ENCODE results near the gene SLC38A11.

SLC38A11 gene

DNA sequence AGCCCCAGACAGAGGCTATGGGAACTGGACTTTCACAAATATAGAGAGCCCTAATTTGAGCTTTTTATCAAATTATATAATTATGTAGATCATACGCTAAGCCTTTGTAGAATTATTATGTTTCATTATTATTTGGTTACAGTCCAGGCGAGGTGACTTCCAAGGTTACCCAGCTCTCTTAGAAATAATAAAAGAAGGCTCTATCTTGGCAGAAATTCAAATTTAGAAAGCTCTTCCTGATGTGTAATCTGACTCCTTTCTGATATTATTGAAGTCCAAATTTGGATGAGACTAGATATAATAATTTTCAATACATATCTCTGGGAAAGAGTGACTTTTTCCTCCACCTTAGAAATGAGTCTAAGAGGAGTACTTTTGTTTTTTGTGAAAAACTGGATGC lies 4.8 kb upstream of the SLC38A11 start:
- TF ChIP-seq EZH2 (IDR thresholded peaks at IDR 0.05; ENCODE audit: borderline replicate concordance, low read length) = no peak
- TF ChIP-seq, protein P1, sequence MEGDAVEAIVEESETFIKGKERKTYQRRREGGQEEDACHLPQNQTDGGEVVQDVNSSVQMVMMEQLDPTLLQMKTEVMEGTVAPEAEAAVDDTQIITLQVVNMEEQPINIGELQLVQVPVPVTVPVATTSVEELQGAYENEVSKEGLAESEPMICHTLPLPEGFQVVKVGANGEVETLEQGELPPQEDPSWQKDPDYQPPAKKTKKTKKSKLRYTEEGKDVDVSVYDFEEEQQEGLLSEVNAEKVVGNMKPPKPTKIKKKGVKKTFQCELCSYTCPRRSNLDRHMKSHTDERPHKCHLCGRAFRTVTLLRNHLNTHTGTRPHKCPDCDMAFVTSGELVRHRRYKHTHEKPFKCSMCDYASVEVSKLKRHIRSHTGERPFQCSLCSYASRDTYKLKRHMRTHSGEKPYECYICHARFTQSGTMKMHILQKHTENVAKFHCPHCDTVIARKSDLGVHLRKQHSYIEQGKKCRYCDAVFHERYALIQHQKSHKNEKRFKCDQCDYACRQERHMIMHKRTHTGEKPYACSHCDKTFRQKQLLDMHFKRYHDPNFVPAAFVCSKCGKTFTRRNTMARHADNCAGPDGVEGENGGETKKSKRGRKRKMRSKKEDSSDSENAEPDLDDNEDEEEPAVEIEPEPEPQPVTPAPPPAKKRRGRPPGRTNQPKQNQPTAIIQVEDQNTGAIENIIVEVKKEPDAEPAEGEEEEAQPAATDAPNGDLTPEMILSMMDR (IDR thresholded peaks at IDR 0.05; ENCODE audit: low read length) = no peak
- Histone ChIP-seq H3K9me3 (ENCODE audit: low read length) (no peaks in the 10 kb centered on the region), H3K27ac (ENCODE audit: low read depth, low read length, poor library complexity, severe bottlenecking) (no peak overlapping the region), H3K27me3 (ENCODE audit: insufficient read depth, low read length) (no peaks in the 10 kb centered on the region), H3K36me3 (ENCODE audit: insufficient read depth, low read length) (no peaks in the 10 kb centered on the region), H3K4me2 (ENCODE audit: low read length) (no peak overlapping the region), H3K9ac (ENCODE audit: low read length) (no peak overlapping the region), H3K79me2 (ENCODE audit: insufficient read depth, low read length) (no peaks in the 10 kb centered on the region), H3K4me3 (ENCODE audit: low read depth, low read length, poor library complexity, severe bottlenecking) (no peak overlapping the region), H3F3A (ENCODE audit: insufficient read depth, low read length) (no peaks in the 10 kb centered on the region), H3K9me2 (ENCODE audit: low read depth, low read length) (no peaks in the 10 kb centered on the region), H2AFZ (ENCODE audit: low read length) (no peak overlapping the region), H4K20me1 (ENCODE audit: insufficient read depth, low read length) (no peaks in the 10 kb centered on the region), H3K4me1 (ENCODE audit: insufficient read depth, low read length, severe bottlenecking) (no peaks in the 10 kb centered on the region)

DNA sequence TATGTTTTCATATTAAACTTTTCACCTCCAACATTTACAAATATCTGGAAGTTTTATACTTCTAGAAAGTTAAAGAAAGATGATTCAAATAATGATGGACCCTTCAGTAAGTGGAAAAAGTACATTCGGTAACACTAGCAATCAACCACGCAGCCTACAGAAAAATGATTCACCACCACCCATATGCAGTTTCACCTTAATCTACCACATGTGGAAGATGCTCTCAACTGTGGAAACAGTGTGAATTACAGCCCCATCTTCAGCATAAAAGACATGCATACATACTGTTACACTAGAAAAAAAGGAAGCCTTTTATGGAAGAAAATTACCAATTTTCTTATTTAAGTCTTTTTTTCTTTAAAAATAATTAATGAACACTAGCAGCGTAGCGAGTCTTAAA lies 1.1 kb downstream of the SLC38A11 start:
- Histone ChIP-seq H3F3A (ENCODE audit: insufficient read depth, low read length) (no peaks in the 10 kb centered on the region), H4K20me1 (ENCODE audit: insufficient read depth, low read length) (no peaks in the 10 kb centered on the region)
- no peak for TF ChIP-seq EZH2 (IDR thresholded peaks at IDR 0.05; ENCODE audit: borderline replicate concordance, low read length)

DNA sequence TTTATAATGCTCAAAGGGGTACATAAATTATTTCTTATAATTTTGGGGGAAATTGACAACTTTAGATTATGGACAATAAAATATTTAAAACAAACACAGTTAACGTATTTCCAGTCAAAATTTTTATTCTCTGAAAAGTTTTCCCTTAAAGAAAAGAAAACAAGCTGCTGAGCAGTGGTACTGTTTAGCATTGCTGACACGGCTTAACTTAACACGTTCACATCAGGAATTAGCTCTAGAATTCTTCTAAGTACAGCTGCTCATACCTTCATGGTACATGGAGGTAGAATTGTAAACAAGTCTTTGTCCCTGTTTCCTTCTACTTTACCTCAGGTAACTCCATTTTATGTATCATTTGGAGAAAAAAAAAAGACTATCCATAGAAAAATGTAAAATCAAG lies 2.0 kb downstream of the SLC38A11 start:
- H3K4me2 ChIP-seq (ENCODE audit: low read length) = no peak overlapping the region
- no peaks in the 10 kb centered on the region for H4K20me1 ChIP-seq (ENCODE audit: insufficient read depth, low read length)
- no peak overlapping the region for H2AFZ ChIP-seq (ENCODE audit: low read length)
- no peaks in the 10 kb centered on the region for H3K4me1 ChIP-seq (ENCODE audit: insufficient read depth, low read length, severe bottlenecking)
- TF ChIP-seq, protein P1 (IDR thresholded peaks at IDR 0.05; ENCODE audit: low read length) = no peak
- no peak for TF ChIP-seq EZH2 (IDR thresholded peaks at IDR 0.05; ENCODE audit: borderline replicate concordance, low read length)
- H3K4me3 ChIP-seq (ENCODE audit: low read depth, low read length, poor library complexity, severe bottlenecking) = no peak overlapping the region
- no peaks in the 10 kb centered on the region for H3K9me2 ChIP-seq (ENCODE audit: low read depth, low read length)
- no peak overlapping the region for H3K9ac ChIP-seq (ENCODE audit: low read length)
- H3K27me3 ChIP-seq (ENCODE audit: insufficient read depth, low read length) = no peaks in the 10 kb centered on the region
- no peaks in the 10 kb centered on the region for H3K79me2 ChIP-seq (ENCODE audit: insufficient read depth, low read length)
- no peak overlapping the region for H3K27ac ChIP-seq (ENCODE audit: low read depth, low read length, poor library complexity, severe bottlenecking)
- H3K36me3 ChIP-seq (ENCODE audit: insufficient read depth, low read length) = no peaks in the 10 kb centered on the region
- H3K9me3 ChIP-seq (ENCODE audit: low read length) = no peaks in the 10 kb centered on the region
- no peaks in the 10 kb centered on the region for H3F3A ChIP-seq (ENCODE audit: insufficient read depth, low read length)

More for the DNA sequence above, 1.1 kb downstream of the SLC38A11 start:
- no peaks in the 10 kb centered on the region for H3K79me2 ChIP-seq (ENCODE audit: insufficient read depth, low read length)
- no peak overlapping the region for H3K4me3 ChIP-seq (ENCODE audit: low read depth, low read length, poor library complexity, severe bottlenecking)
- no peaks in the 10 kb centered on the region for H3K36me3 ChIP-seq (ENCODE audit: insufficient read depth, low read length)
- no peak overlapping the region for H2AFZ ChIP-seq (ENCODE audit: low read length)
- H3K27me3 ChIP-seq (ENCODE audit: insufficient read depth, low read length) = no peaks in the 10 kb centered on the region
- H3K9me2 ChIP-seq (ENCODE audit: low read depth, low read length) = no peaks in the 10 kb centered on the region
- no peak overlapping the region for H3K4me2 ChIP-seq (ENCODE audit: low read length)
- no peak overlapping the region for H3K9ac ChIP-seq (ENCODE audit: low read length)
- H3K27ac ChIP-seq (ENCODE audit: low read depth, low read length, poor library complexity, severe bottlenecking) = no peak overlapping the region
- H3K4me1 ChIP-seq (ENCODE audit: insufficient read depth, low read length, severe bottlenecking) = no peaks in the 10 kb centered on the region
- no peaks in the 10 kb centered on the region for H3K9me3 ChIP-seq (ENCODE audit: low read length)

DNA sequence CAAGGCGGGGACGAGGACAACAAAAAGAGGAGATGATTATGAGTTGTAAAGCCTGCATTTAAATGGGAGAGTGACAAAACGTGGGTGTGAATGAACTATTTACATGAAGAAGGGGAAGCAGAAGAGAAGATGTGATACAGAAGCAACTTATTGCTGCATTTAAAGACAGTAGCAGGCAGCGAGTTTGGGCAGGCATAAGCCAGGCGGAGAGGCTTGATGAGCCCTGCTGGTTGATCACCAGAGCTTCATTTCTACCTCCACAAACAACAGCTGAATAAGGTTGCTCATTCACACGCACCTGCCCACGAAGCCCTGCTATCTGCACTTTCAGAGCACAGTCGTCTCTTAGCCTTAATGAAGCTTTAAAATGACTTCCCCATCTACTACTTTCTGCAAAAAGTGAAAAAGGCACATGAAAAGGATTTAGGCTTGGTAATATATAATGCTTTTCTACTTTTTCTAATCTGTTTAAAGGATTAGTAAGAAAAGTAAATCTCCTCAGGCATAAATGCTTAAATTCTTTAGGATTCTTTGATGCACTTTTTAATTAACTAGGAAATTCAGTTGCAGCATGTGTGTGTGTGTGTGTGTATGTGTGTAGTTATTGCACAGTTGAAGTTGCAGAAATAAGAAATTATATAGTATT lies 3.1 kb downstream of the SLC38A11 start:
- no peaks in the 10 kb centered on the region for H3K27me3 ChIP-seq (ENCODE audit: insufficient read depth, low read length)
- no peaks in the 10 kb centered on the region for H3F3A ChIP-seq (ENCODE audit: insufficient read depth, low read length)
- H2AFZ ChIP-seq (ENCODE audit: low read length) = no peak overlapping the region
- no peaks in the 10 kb centered on the region for H3K9me3 ChIP-seq (ENCODE audit: low read length)
- H3K36me3 ChIP-seq (ENCODE audit: insufficient read depth, low read length) = no peaks in the 10 kb centered on the region
- no peaks in the 10 kb centered on the region for H4K20me1 ChIP-seq (ENCODE audit: insufficient read depth, low read length)
- H3K27ac ChIP-seq (ENCODE audit: low read depth, low read length, poor library complexity, severe bottlenecking) = no peak overlapping the region
- no peaks in the 10 kb centered on the region for H3K79me2 ChIP-seq (ENCODE audit: insufficient read depth, low read length)
- H3K4me3 ChIP-seq (ENCODE audit: low read depth, low read length, poor library complexity, severe bottlenecking) = no peak overlapping the region
- H3K9me2 ChIP-seq (ENCODE audit: low read depth, low read length) = no peaks in the 10 kb centered on the region
- TF ChIP-seq, protein P1 (IDR thresholded peaks at IDR 0.05; ENCODE audit: low read length) = no peak
- TF ChIP-seq EZH2 (IDR thresholded peaks at IDR 0.05; ENCODE audit: borderline replicate concordance, low read length) = no peak
- no peak overlapping the region for H3K9ac ChIP-seq (ENCODE audit: low read length)
- H3K4me2 ChIP-seq (ENCODE audit: low read length) = no peak overlapping the region
- no peaks in the 10 kb centered on the region for H3K4me1 ChIP-seq (ENCODE audit: insufficient read depth, low read length, severe bottlenecking)

Measured in OCI-LY1 (cell line).